ENCODE data around the gene METTL22.
"Not testable (repeated sequence)": the region's sequence is repeated elsewhere in the genome, so short reads cannot be mapped to it uniquely, and the experiment has no call there.

Gene METTL22

GRCh38 chr16:8632675-8633182 lies 11.2 kb downstream of the METTL22 start:
- no peak for DNase-seq

- no peak for DNase-seq
Measured at GRCh38 chr16:8634991-8635736, 13.7 kb downstream of the METTL22 start.

- no peak for DNase-seq
Measured at GRCh38 chr16:8639694-8640093, 18.2 kb downstream of the METTL22 start.

- DNase-seq: no peak
Measured at GRCh38 chr16:8641671-8642070, 20.2 kb downstream of the METTL22 start.

- DNase-seq: no peak
Measured at GRCh38 chr16:8642146-8642545, 20.6 kb downstream of the METTL22 start.

GRCh38 chr16:8644211-8645140 lies 23.0 kb downstream of the METTL22 start:
- no peak for DNase-seq

GRCh38 chr16:8645141-8645521 lies 23.6 kb downstream of the METTL22 start:
- DNase-seq: no peak

- DNase-seq: no peak
Measured at GRCh38 chr16:8645831-8646230, 24.3 kb downstream of the METTL22 start.

GRCh38 chr16:8646326-8647053 lies 25.0 kb downstream of the METTL22 start:
- no peak for DNase-seq

GRCh38 chr16:8647721-8648318 lies 26.3 kb downstream of the METTL22 start:
- DNase-seq: no peak

GRCh38 chr16:8648877-8649276 lies 27.4 kb downstream of the METTL22 start:
- no peak for DNase-seq

GRCh38 chr16:8649829-8650554 lies 28.5 kb downstream of the METTL22 start:
- DNase-seq: no peak

GRCh38 chr16:8651958-8652357 lies 30.5 kb downstream of the METTL22 start:
- not testable (repeated sequence) for DNase-seq

- DNase-seq: peak; percentile 7
Measured at GRCh38 chr16:8655184-8655717, 33.8 kb downstream of the METTL22 start.

- no peak for DNase-seq
Measured at GRCh38 chr16:8656376-8656775, 34.9 kb downstream of the METTL22 start.

GRCh38 chr16:8660841-8661301 lies 39.4 kb downstream of the METTL22 start:
- DNase-seq: peak; percentile 55

- DNase-seq: no peak
Measured at GRCh38 chr16:8661703-8662102, 40.2 kb downstream of the METTL22 start.

GRCh38 chr16:8663192-8664089 lies 41.9 kb downstream of the METTL22 start:
- DNase-seq: no peak

- DNase-seq: no peak
Measured at GRCh38 chr16:8665529-8665928, 44.0 kb downstream of the METTL22 start.

- DNase-seq: no peak
Measured at GRCh38 chr16:8667492-8667891, 46.0 kb downstream of the METTL22 start.
